Retinal pigment epithelial cell (primary cell): Measurements from ENCODE around the gene MASP2.

ENCODE experiments used
- DNase-seq: peaks from one replicate; pipeline ENCODE4 v3.0.0-alpha.2; 2010; ENCODE audit warnings: low read depth
- H3K4me3 ChIP-seq: 2 replicates; pipeline ENCODE4 v1.5.1; 2011; ENCODE audit warnings: mild to moderate bottlenecking, low read length, control low read depth, moderate library complexity
- TF ChIP-seq, protein P1 (sequence below): conservative IDR thresholded peaks from 2 replicates; pipeline ENCODE4 v1.5.1; 2011; ENCODE audit warnings: low read depth, low read length, control low read depth, inconsistent platforms

The MASP2 gene

GRCh38 chr1:10979483-10979920 is 67.5 kb downstream of the MASP2 start:
- no peak overlapping the region for H3K4me3 ChIP-seq
- no peak for DNase-seq
- TF ChIP-seq, protein P1, sequence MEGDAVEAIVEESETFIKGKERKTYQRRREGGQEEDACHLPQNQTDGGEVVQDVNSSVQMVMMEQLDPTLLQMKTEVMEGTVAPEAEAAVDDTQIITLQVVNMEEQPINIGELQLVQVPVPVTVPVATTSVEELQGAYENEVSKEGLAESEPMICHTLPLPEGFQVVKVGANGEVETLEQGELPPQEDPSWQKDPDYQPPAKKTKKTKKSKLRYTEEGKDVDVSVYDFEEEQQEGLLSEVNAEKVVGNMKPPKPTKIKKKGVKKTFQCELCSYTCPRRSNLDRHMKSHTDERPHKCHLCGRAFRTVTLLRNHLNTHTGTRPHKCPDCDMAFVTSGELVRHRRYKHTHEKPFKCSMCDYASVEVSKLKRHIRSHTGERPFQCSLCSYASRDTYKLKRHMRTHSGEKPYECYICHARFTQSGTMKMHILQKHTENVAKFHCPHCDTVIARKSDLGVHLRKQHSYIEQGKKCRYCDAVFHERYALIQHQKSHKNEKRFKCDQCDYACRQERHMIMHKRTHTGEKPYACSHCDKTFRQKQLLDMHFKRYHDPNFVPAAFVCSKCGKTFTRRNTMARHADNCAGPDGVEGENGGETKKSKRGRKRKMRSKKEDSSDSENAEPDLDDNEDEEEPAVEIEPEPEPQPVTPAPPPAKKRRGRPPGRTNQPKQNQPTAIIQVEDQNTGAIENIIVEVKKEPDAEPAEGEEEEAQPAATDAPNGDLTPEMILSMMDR: no peak

DNA sequence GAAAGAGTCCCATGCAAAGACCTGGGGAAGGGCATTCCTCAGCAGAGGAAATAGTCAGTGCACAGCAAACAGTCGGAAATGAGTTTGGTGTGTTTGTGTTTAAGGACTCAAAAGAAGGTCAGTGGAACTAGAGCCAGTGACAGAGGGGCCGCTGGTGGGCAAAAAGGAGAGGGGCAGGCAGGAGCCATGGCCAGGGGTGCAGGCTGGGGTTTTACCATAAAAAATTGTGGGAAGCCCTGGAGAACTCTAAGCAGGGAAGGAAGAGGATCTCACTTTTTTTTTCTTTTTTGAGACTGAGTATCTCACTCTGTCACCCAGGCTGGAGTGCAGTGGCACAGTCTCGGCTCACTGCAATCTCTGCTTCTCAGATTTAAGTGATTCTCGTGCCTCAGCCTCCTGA is 68.3 kb downstream of the MASP2 start:
- H3K4me3 ChIP-seq: no peak overlapping the region
- TF ChIP-seq, protein P1: no peak

More for the DNA sequence above, 68.3 kb downstream of the MASP2 start:
- no peak for DNase-seq
